ENCODE data around the gene RBMX.
"Not testable (repeated sequence)": the region's sequence is repeated elsewhere in the genome, so short reads cannot be mapped to it uniquely, and the experiment has no call there.

Gene RBMX

DNA sequence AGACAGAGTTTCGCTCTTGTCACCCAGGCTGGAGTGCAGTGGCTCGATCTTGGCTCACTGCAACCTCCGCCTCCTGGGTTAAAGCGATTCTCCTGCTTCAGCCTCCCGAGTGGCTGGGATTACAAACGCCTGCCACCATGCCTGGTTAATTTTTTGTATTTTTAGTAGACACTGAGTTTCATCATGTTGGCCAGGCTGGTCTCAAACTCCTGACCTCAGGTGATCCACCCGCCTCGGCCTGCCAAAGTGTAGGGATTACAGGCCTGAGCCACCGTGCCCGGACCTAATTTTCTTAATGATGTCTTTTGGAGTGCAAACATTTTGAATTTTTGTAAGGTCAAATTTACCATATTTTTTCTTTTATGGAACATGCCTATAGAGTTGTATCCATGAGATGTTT is 19.5 kb upstream of the RBMX start:
- H3K4me3 Mint-ChIP-seq; DNase-seq (ENCODE audit: low spot score in 2 of 2); H3K27me3 Mint-ChIP-seq; ATAC-seq (replicated peaks; ENCODE audit: extremely low read depth, poor library complexity, severe bottlenecking); H3K4me1 Mint-ChIP-seq; H3K9me3 Mint-ChIP-seq; H3K36me3 Mint-ChIP-seq (ENCODE audit: insufficient read depth); H3K27ac Mint-ChIP-seq (ENCODE audit: low read depth): not testable (repeated sequence)

DNA sequence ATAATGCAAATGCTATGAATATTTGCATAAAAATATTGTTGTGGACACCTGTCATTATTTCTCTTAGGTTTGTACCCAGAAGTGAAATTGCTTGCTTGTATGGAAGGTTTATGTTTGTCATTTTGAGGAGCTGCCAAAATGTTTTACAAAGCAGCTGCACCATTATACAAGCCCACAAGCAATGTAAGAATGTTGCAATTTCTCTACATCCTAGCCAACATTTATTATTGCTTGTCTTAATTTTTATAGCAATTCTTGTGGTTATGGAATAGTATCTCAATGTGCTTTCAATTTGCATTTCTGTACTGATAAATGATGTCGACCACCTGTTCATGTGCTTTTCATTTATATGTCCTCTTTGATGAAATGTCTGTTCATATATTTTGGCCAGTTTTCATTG is 18.7 kb upstream of the RBMX start:
- no peak overlapping the region for H3K4me3 Mint-ChIP-seq
- no peaks in the 10 kb centered on the region for H3K4me1 Mint-ChIP-seq
- no peak for ATAC-seq (replicated peaks; ENCODE audit: extremely low read depth, poor library complexity, severe bottlenecking)
- no peaks in the 10 kb centered on the region for H3K27me3 Mint-ChIP-seq
- no peaks in the 10 kb centered on the region for H3K9me3 Mint-ChIP-seq
- no peak overlapping the region for H3K27ac Mint-ChIP-seq (ENCODE audit: low read depth)
- no peaks in the 10 kb centered on the region for H3K36me3 Mint-ChIP-seq (ENCODE audit: insufficient read depth)
- DNase-seq (ENCODE audit: low spot score in 2 of 2), result no peak

DNA sequence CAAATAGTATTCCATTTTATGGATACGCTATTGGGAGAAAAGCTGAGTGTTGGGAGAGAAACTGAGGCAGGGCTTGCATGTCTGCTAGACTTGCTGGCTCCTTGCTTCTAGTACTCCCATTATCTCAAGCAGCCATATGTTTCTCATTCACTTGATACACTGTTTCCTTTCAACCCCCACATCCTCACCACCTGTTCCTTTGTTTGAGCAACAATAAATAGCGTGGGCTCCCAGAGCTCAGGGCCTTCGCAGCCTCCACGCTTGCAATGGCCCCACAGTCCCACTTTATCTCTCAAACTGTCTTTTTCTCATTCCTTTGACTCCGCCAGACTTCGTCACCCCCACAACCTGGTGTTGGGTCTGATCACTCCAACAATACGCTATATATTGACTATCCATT is 18.2 kb upstream of the RBMX start:
- ATAC-seq (replicated peaks; ENCODE audit: extremely low read depth, poor library complexity, severe bottlenecking); H3K27ac Mint-ChIP-seq (ENCODE audit: low read depth); DNase-seq (ENCODE audit: low spot score in 2 of 2); H3K4me1 Mint-ChIP-seq; H3K9me3 Mint-ChIP-seq; H3K36me3 Mint-ChIP-seq (ENCODE audit: insufficient read depth); H3K4me3 Mint-ChIP-seq; H3K27me3 Mint-ChIP-seq: not testable (repeated sequence)

DNA sequence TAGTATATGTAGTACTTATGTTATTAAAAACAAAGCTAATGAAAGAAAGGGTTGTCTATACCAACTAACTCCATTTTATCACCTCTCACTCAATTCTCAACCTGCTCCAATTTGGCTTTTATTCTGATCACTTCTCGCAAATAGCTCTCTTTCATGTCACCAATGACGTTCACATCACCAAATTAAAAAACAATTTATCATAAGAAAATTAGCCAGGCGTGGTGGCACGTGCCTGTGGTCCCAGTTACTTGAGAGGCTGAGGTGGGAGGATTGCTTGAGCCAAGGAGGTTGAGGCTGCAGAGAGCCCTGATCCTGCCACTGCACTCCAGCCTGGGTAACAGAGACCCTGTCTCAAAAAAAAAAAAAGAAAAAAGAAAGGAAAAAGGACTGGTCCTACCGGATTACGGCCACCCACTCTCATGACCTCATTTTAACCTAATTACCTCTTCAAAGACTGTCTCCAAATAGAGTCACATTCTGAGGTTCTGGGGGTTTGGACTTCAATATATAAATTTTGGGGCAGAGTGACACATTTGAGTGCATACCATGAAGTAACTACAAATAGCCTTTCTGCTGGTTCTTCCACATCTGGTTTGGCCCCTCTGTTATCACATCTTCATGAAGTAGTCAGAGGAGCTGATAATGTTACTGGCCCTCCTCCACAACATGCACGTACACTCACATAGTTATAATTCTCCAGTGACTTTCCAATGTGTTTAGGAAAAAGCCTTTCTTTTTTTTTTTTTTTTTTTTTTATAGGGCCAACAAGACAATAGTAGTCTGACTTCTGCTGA is 15.8 kb upstream of the RBMX start:
- no peak for ATAC-seq (replicated peaks; ENCODE audit: extremely low read depth, poor library complexity, severe bottlenecking)
- Mint-ChIP-seq H3K4me3 (no peak overlapping the region), H3K27ac (ENCODE audit: low read depth) (no peak overlapping the region), H3K9me3 (no peaks in the 10 kb centered on the region), H3K27me3 (no peaks in the 10 kb centered on the region), H3K36me3 (ENCODE audit: insufficient read depth) (no peaks in the 10 kb centered on the region), H3K4me1 (no peaks in the 10 kb centered on the region)
- DNase-seq (ENCODE audit: low spot score in 2 of 2), result no peak

DNA sequence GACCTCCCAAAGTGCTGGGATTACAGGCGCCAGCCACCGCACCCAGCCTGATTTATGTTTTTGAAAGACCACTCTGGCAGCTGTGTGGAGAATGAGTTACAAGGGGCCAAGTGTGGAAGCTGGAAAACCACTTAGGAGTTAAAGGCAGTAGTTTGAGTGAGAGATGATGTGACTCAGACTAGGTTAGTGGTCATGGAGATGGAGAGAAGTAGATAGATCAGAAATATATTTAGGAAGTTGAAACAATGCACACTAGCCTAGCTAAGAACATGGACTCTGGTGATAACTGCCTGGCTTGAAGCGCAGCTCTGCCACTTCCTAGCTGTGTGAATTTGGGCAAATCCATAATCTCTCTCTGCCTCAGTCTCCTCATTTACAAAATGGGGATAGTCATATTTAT is 11.9 kb upstream of the RBMX start:
- H3K27me3 Mint-ChIP-seq, result no peaks in the 10 kb centered on the region
- no peaks in the 10 kb centered on the region for H3K9me3 Mint-ChIP-seq
- no peak overlapping the region for H3K27ac Mint-ChIP-seq (ENCODE audit: low read depth)
- no peak for ATAC-seq (replicated peaks; ENCODE audit: extremely low read depth, poor library complexity, severe bottlenecking)
- no peak overlapping the region for H3K4me3 Mint-ChIP-seq
- no peak for DNase-seq (ENCODE audit: low spot score in 2 of 2)
- H3K36me3 Mint-ChIP-seq (ENCODE audit: insufficient read depth), result no peaks in the 10 kb centered on the region
- H3K4me1 Mint-ChIP-seq, result no peaks in the 10 kb centered on the region

DNA sequence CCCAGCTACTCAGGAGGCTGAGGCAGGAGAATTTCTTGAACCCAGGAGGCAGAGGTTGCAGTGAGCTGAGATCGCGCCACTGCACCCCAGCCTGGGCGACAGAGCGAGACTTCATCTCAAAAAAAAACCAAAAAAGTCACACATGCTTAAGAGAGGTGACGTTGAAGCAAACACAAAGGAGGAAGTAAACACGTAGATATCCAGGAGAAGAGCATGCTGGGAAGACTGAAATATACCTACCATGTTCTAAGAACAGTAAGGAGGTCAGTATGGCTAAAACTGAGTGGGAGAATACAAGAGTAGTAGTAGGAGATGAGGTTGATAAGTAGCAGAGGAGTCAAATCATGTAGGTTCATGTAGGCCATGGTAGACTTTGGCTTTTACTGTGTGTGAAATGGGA is 10.1 kb upstream of the RBMX start:
- ATAC-seq (replicated peaks; ENCODE audit: extremely low read depth, poor library complexity, severe bottlenecking); H3K27me3 Mint-ChIP-seq; H3K9me3 Mint-ChIP-seq; DNase-seq (ENCODE audit: low spot score in 2 of 2); H3K4me3 Mint-ChIP-seq; H3K4me1 Mint-ChIP-seq; H3K27ac Mint-ChIP-seq (ENCODE audit: low read depth); H3K36me3 Mint-ChIP-seq (ENCODE audit: insufficient read depth): not testable (repeated sequence)

DNA sequence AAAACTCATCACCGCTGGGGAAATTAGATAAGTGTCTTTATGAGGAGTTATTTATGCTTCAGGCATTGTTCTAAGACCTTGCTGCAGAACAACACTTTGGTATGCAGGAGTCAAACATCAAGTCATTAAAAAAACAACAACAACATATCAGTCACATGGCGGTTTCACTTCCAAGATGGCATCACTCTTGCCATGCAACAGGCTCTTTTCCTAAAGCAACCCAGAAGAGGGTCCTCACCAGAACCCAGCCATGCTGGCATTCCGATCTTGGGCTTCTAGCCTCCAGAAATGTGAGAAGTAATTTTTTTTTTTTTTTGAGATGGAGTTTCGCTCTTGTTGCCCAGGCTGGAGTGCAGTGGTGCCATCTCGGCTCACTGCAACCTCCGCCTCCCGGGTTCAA is 8.7 kb upstream of the RBMX start:
- H3K27me3 Mint-ChIP-seq, result no peaks in the 10 kb centered on the region
- no peaks in the 10 kb centered on the region for H3K36me3 Mint-ChIP-seq (ENCODE audit: insufficient read depth)
- no peak for ATAC-seq (replicated peaks; ENCODE audit: extremely low read depth, poor library complexity, severe bottlenecking)
- no peaks in the 10 kb centered on the region for H3K4me1 Mint-ChIP-seq
- H3K9me3 Mint-ChIP-seq, result no peaks in the 10 kb centered on the region
- no peak overlapping the region for H3K4me3 Mint-ChIP-seq
- no peak overlapping the region for H3K27ac Mint-ChIP-seq (ENCODE audit: low read depth)
- DNase-seq (ENCODE audit: low spot score in 2 of 2), result no peak

DNA sequence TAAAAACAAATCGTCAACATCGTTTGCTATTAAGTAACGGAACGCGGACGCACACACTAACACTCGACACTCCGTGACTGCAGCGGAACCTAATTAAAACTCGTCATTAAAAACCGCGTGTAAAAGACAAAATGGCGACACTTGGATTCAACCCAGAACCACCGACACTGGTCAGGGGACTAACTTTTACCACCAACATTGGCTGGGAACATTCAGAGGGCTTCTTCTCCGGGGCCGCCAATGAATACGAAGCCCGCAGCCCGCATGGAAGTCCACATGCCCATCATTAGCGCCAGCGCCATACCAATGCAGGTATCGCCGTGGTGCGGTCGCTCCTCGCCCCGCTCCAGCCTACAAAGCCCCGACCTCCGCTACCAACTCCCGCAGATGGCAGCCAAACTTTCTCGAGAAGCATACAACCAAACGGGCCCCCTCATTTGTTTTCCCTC is 498 bp downstream of the RBMX start:
- H3K9me3 Mint-ChIP-seq, result no peaks in the 10 kb centered on the region
- H3K36me3 Mint-ChIP-seq (ENCODE audit: insufficient read depth), result peaks cover 52% of the 10 kb centered on the region
- H3K27ac Mint-ChIP-seq (ENCODE audit: low read depth), result peak overlapping the region; percentile 96
- ATAC-seq (replicated peaks; ENCODE audit: extremely low read depth, poor library complexity, severe bottlenecking) (peak; percentile 63), DNase-seq (ENCODE audit: low spot score in 2 of 2) (peak; percentile 37 to 47)
- no peaks in the 10 kb centered on the region for H3K27me3 Mint-ChIP-seq
- H3K4me1 Mint-ChIP-seq, result no peaks in the 10 kb centered on the region
- peak overlapping the region; percentile 97 for H3K4me3 Mint-ChIP-seq

DNA sequence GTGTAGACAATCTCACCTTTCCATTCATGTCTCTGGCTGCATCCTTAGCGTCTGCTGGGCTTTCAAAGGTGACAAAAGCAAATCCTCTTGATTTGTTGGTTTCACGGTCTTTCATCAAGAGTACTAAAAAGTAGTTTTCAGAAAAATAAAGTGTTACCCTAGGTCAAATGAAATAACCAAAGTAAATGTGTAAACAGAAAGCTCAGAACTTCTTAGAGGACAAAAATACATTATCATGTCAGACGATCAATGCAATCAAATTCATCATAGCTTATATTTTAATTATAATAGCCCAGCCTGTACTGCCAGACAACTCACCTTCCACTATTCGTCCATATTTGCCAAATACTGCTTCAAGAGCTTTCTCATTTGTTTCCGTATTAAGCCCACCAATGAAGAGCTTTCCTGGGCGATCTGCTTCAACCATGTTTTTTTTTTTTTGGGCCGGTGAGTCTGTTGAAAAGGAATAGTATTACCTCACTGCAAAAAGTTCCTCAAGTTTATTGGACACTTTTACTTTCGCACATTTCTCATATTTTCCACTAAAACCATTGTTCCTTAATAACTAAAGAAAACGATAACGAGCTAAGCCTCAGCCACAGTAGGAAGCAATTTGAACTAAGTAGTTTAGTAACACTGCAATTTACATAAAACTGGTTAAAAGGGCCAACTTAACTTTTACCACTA is 1.4 kb downstream of the RBMX start:
- Mint-ChIP-seq H3K9me3 (no peaks in the 10 kb centered on the region), H3K4me3 (peak overlapping the region; percentile 97), H3K36me3 (ENCODE audit: insufficient read depth) (peaks cover 58% of the 10 kb centered on the region), H3K27me3 (no peaks in the 10 kb centered on the region), H3K4me1 (peaks cover 4% of the 10 kb centered on the region), H3K27ac (ENCODE audit: low read depth) (peak overlapping the region; percentile 96)
- ATAC-seq (replicated peaks; ENCODE audit: extremely low read depth, poor library complexity, severe bottlenecking), result peak; percentile 25
- no peak for DNase-seq (ENCODE audit: low spot score in 2 of 2)

DNA sequence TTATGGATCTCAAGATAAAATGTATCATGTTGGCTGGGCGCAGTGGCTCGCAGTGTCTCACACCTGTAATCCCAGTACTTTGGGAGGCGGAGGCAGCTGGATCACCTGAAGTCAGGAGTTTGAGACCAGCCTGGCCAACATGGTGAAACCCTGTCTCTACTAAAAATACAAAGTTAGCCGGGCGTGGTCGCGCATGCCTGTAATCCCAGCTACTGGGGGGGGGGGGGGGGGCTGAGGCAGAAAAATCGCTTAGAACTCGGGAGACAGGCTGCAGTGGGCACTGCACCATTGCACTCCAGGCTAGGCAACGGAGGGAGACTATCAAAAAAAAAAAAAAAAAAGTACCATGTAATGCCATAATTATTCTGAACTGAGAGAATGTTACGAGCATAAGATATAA is 2.1 kb downstream of the RBMX start:
- Mint-ChIP-seq H3K27me3 (no peaks in the 10 kb centered on the region), H3K27ac (ENCODE audit: low read depth) (no peak overlapping the region), H3K36me3 (ENCODE audit: insufficient read depth) (peaks cover 60% of the 10 kb centered on the region), H3K4me1 (peaks cover 5% of the 10 kb centered on the region), H3K4me3 (peak overlapping the region; percentile 97), H3K9me3 (no peaks in the 10 kb centered on the region)
- DNase-seq (ENCODE audit: low spot score in 2 of 2) (no peak), ATAC-seq (replicated peaks; ENCODE audit: extremely low read depth, poor library complexity, severe bottlenecking) (no peak)

DNA sequence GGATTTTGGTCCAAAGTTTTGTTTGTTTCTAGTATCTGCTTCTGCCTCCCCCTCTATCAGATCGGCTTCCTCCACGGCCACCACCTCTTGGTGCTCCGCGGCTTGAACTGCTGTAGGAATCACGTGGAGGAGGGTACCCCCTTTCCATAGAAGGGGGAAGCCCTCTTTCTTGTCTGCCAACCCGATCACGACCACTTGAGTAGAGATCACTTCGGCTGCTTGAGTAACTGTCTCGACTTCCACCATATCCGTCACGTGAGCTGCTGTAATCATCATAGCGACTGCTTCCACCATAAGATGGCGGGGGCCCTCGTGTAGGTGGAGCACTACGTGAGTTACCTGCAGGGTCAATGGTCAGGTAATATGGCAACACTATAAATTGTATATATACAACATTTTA is 6.4 kb downstream of the RBMX start:
- not testable (repeated sequence) for H3K27me3 Mint-ChIP-seq; ATAC-seq (replicated peaks; ENCODE audit: extremely low read depth, poor library complexity, severe bottlenecking); DNase-seq (ENCODE audit: low spot score in 2 of 2); H3K9me3 Mint-ChIP-seq; H3K27ac Mint-ChIP-seq (ENCODE audit: low read depth); H3K4me3 Mint-ChIP-seq
- H3K4me1 Mint-ChIP-seq, result peaks cover 11% of the 10 kb centered on the region
- peaks cover 79% of the 10 kb centered on the region for H3K36me3 Mint-ChIP-seq (ENCODE audit: insufficient read depth)

DNA sequence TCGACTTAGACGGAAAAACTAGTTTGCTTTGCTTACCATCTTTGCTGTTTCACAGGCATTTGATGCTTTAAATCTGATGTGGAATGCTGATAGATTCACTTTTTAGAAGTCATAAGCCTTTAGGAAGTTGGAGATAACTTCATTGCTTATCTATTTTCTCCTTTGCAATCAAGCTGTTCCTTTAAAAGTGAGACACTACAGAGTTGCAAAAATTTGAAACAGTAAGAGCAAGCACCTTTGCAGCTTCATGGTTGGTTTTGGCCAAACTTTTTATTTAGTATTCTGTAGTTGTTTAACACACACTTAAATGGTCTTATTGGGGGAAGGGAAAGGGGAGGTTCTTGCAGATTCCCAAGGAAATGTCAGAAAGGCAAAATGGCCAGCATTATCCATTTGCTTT is 7.3 kb downstream of the RBMX start:
- H3K4me3 Mint-ChIP-seq; H3K27me3 Mint-ChIP-seq; DNase-seq (ENCODE audit: low spot score in 2 of 2); ATAC-seq (replicated peaks; ENCODE audit: extremely low read depth, poor library complexity, severe bottlenecking); H3K27ac Mint-ChIP-seq (ENCODE audit: low read depth); H3K9me3 Mint-ChIP-seq: not testable (repeated sequence)
- Mint-ChIP-seq H3K4me1 (peaks cover 11% of the 10 kb centered on the region), H3K36me3 (ENCODE audit: insufficient read depth) (peaks cover 73% of the 10 kb centered on the region)

DNA sequence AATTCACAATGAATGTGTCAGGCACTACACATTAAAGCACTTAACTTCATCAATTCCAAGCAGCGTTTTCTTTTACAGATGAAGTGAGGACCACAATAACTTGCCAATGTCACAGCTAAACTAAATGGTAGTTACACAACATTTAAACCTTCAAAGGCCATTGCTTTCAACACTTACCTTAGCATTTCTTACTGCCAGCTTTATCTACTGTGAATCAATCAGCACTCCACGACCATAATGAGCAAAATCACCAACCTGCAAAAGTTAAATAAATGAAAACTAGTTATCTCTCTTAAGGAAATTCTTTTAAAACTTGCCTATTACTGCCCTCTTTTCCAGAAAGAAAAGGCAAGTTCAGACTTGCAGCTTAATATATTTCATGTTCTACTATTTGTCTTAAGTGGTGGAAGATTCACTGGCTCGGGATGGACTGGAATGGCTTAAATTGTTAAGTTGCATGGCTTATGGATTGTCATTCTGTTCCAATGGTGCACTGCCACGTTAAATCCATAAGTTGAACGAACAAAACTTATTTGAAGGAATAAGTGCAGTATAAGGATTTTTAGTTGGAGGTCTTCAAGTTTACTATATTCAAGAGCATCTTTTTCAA is 8.3 kb downstream of the RBMX start:
- Mint-ChIP-seq H3K9me3 (no peaks in the 10 kb centered on the region), H3K36me3 (ENCODE audit: insufficient read depth) (peaks cover 73% of the 10 kb centered on the region), H3K27ac (ENCODE audit: low read depth) (no peak overlapping the region), H3K27me3 (no peaks in the 10 kb centered on the region), H3K4me3 (no peak overlapping the region), H3K4me1 (peaks cover 11% of the 10 kb centered on the region)
- ATAC-seq (replicated peaks; ENCODE audit: extremely low read depth, poor library complexity, severe bottlenecking) (no peak), DNase-seq (ENCODE audit: low spot score in 2 of 2) (no peak)
